Loucy (cell line): ENCODE measurements around the gene TPBGL.
"Not testable (repeated sequence)": the region's sequence is repeated elsewhere in the genome, so short reads cannot be mapped to it uniquely, and the experiment has no call there.

ENCODE experiments used
- H2AFZ ChIP-seq: fragments of 200-600 bp; sonication (generic); 2 replicates; pipeline ENCODE4 v1.6.0; 2016; ENCODE audit warnings: antibody characterized with exemption, mild to moderate bottlenecking, low read length, moderate library complexity
- H3F3A ChIP-seq: fragments of 200-600 bp; 2 replicates; pipeline ENCODE4 v1.6.0; 2016; ENCODE audit warnings: antibody characterized with exemption, low read depth, mild to moderate bottlenecking
- H3K27me3 ChIP-seq: fragments of 200-600 bp; sonication (generic); 2 replicates; pipeline ENCODE4 v1.6.1; 2014; ENCODE audit warnings: low read length, mild to moderate bottlenecking; ENCODE audit not compliant: insufficient read depth, poor library complexity, severe bottlenecking
- H3K36me3 ChIP-seq: fragments of 200-600 bp; sonication (generic); 2 replicates; pipeline ENCODE4 v1.6.1; 2016; ENCODE audit warnings: low read length; ENCODE audit not compliant: insufficient read depth
- H3K4me1 ChIP-seq: fragments of 200-600 bp; sonication (generic); 2 replicates; pipeline ENCODE4 v1.5.1; 2014; ENCODE audit warnings: low read length, mild to moderate bottlenecking; ENCODE audit not compliant: insufficient read depth, poor library complexity, severe bottlenecking
- H3K4me2 ChIP-seq: fragments of 200-600 bp; sonication (generic); 2 replicates; pipeline ENCODE4 v1.6.0; 2014; ENCODE audit warnings: antibody characterized with exemption, low read length, low read depth, mild to moderate bottlenecking; ENCODE audit not compliant: poor library complexity, severe bottlenecking
- H3K4me3 ChIP-seq: fragments of 200-600 bp; sonication (generic); 2 replicates; pipeline ENCODE4 v1.5.1; 2014; ENCODE audit warnings: low read length, mild to moderate bottlenecking, mixed read lengths; ENCODE audit not compliant: poor library complexity, severe bottlenecking
- H3K79me2 ChIP-seq: fragments of 200-600 bp; sonication (generic); 2 replicates; pipeline ENCODE4 v1.6.1; 2014; ENCODE audit warnings: low read length; ENCODE audit not compliant: insufficient read depth
- H3K9ac ChIP-seq: fragments of 200-600 bp; sonication (generic); 2 replicates; pipeline ENCODE4 v1.6.0; 2014; ENCODE audit warnings: mild to moderate bottlenecking, low read depth, low read length, moderate library complexity; ENCODE audit not compliant: poor library complexity, severe bottlenecking
- H3K9me2 ChIP-seq: fragments of 200-600 bp; sonication (generic); replicated peaks from 2 replicates; pipeline ENCODE4 v1.6.1; 2016; ENCODE audit warnings: low read depth, low read length, mixed read lengths
- H3K9me3 ChIP-seq: fragments of 200-600 bp; sonication (generic); 2 replicates; pipeline ENCODE4 v1.6.1; 2014; ENCODE audit warnings: mild to moderate bottlenecking, antibody characterized with exemption, low read length, low read depth; ENCODE audit not compliant: insufficient read depth
- H4K20me1 ChIP-seq: fragments of 200-600 bp; sonication (generic); 2 replicates; pipeline ENCODE4 v1.6.0; 2014; ENCODE audit warnings: antibody characterized with exemption, low read length, mild to moderate bottlenecking; ENCODE audit not compliant: insufficient read depth, poor library complexity, severe bottlenecking
- EZH2phosphoT487 ChIP-seq: fragments of 200-600 bp; IDR thresholded peaks from 2 replicates; pipeline ENCODE4 v1.6.1; 2018; ENCODE audit warnings: antibody characterized with exemption, mild to moderate bottlenecking, moderate library complexity, borderline replicate concordance
- TF ChIP-seq, protein P1 (sequence below): fragments of 200-600 bp; sonication (generic); conservative IDR thresholded peaks from 2 replicates; pipeline ENCODE4 v1.5.1; 2014; ENCODE audit warnings: mild to moderate bottlenecking, antibody characterized with exemption, low read length

The TPBGL gene

DNA sequence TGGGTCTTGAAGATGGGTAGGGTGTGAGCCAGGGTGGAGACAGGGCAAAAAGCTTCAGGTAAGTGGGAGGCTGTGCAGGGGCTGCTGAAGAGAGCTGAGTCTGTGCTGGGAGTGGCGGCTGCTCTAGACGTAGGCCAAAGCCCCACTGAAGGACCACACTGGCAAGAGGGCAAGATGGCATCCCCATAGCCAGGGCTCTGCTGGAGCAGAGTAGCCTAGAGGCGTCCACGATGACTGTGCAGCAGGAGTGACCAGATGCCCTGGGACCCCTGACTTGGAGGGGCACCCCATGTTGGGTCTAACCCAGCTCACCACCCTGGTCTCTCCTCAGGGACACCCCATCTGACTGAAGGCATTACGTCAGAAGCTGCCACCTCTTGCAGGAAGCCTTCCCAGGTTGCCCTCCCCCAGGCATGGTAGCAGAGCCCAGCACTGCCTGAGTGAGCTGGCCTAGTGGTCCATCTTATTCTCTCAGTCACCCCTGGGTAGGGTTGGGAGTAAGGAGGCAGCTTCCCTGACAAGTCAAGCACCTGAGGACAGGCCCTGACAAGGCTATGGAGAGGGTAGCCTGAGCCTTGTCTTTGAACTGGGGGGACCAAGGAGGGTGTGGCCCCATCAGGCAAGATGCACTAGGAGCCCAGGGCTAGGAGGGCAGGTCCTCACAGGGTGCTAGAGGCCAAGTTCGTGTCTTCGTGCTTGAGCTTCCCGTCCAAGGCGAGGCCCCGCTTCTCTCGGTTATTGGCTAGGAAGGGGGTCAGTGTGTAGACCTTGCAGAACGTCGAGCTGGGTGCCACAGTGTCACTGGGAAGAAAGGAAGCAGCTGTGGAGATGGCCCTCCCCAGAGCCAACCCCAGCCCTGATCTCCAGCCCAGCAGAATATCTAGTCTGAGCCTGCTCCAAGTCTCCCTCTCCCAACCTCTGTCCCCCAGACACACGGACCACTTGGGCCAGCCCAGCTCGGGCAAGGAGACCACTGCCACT, 33.1 kb downstream of the TPBGL start:
- Histone ChIP-seq H3K4me1 (no peaks in the 10 kb centered on the region), H3K79me2 (no peaks in the 10 kb centered on the region), H3K9ac (no peak overlapping the region), H2AFZ (no peak overlapping the region), H3K9me2 (no peaks in the 10 kb centered on the region), H3K27me3 (no peaks in the 10 kb centered on the region), H3K4me2 (no peak overlapping the region), H3K4me3 (no peak overlapping the region), H3F3A (no peaks in the 10 kb centered on the region), H4K20me1 (no peaks in the 10 kb centered on the region), H3K9me3 (no peaks in the 10 kb centered on the region), H3K36me3 (peaks cover 82% of the 10 kb centered on the region; the same call in 1 of the 2 replicates)
- TF ChIP-seq, protein P1, sequence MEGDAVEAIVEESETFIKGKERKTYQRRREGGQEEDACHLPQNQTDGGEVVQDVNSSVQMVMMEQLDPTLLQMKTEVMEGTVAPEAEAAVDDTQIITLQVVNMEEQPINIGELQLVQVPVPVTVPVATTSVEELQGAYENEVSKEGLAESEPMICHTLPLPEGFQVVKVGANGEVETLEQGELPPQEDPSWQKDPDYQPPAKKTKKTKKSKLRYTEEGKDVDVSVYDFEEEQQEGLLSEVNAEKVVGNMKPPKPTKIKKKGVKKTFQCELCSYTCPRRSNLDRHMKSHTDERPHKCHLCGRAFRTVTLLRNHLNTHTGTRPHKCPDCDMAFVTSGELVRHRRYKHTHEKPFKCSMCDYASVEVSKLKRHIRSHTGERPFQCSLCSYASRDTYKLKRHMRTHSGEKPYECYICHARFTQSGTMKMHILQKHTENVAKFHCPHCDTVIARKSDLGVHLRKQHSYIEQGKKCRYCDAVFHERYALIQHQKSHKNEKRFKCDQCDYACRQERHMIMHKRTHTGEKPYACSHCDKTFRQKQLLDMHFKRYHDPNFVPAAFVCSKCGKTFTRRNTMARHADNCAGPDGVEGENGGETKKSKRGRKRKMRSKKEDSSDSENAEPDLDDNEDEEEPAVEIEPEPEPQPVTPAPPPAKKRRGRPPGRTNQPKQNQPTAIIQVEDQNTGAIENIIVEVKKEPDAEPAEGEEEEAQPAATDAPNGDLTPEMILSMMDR, result no peak

DNA sequence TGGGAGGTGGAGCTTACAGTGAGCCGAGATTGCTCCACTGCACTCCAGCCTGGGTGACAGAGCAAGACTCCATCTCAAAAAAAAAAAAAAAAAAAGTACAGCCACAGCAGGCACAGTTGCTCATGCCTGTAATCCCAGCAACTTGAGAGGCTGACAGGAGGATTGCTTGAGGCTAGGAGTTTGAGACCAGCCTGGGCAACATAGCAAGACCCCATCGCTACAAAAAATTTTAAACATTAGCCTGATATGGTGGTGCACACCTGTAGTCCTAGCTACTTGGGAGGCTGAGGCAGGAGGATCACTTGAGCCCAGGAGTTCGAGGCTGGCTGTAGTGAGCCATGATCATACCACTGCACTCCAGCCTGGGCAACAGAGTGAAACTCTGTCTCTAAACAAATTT, 34.1 kb downstream of the TPBGL start:
- not testable (repeated sequence) for H3K9me3 ChIP-seq, H3K4me3 ChIP-seq, H3F3A ChIP-seq, H3K27me3 ChIP-seq, H3K4me1 ChIP-seq, H3K9me2 ChIP-seq, H3K4me2 ChIP-seq, H3K9ac ChIP-seq, H3K79me2 ChIP-seq, H2AFZ ChIP-seq, H4K20me1 ChIP-seq
- H3K36me3 ChIP-seq, result peaks cover 85% of the 10 kb centered on the region; the same call in 1 of the 2 replicates

DNA sequence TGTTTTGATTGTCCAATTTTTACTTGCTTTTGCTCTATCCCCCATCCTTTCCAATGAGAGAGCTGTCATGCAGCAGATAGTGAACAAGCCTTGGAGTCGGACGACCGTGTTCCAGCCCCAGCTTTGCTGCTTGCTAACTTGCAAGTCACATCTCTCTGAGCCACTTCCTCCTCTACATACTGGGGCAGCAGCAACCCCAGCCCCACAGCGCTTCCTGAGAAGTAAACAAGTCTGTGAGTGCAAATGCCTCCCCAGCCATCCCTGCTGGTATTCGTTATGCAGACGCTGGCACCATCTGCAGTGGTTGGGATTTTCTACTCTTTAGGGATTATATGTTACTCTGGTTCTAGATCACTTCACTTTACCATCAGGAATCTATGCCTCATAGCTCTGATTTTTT, 35.0 kb downstream of the TPBGL start:
- Histone ChIP-seq H3F3A (no peaks in the 10 kb centered on the region), H3K4me2 (no peak overlapping the region), H3K79me2 (no peaks in the 10 kb centered on the region), H3K9me2 (no peaks in the 10 kb centered on the region), H3K9ac (no peak overlapping the region), H3K27me3 (no peaks in the 10 kb centered on the region), H2AFZ (no peak overlapping the region), H3K4me1 (no peaks in the 10 kb centered on the region), H3K36me3 (peaks cover 88% of the 10 kb centered on the region; the same call in 1 of the 2 replicates), H3K9me3 (no peaks in the 10 kb centered on the region), H3K4me3 (no peak overlapping the region), H4K20me1 (no peaks in the 10 kb centered on the region)
- no peak for TF ChIP-seq EZH2phosphoT487
- TF ChIP-seq, protein P1, result no peak
